Cardiac muscle cell (in vitro differentiated cells and primary cell): Measurements from ENCODE around the gene HDAC4. TPM values are rescaled to one million over a fixed set of nuclear protein-coding genes. Genes with fewer than 3 reads are reported as not detected.

Experiments
- DNase-seq, 2 donors: peaks; one replicate each; pipeline versions ENCODE4 v3.0.0 to v3.0.0-alpha.2; 2010 to 2017; ENCODE audit warnings: low read depth in 1 of 2, low spot score in 1 of 2
- H3K27ac ChIP-seq: fragments of 200-600 bp; sonication (generic); 2 replicates; pipeline ENCODE4 v1.5.1; 2016
- H3K27me3 ChIP-seq: fragments of 200-600 bp; sonication (generic); 2 replicates; pipeline ENCODE4 v1.6.0; 2016; ENCODE audit warnings: control low read depth
- H3K36me3 ChIP-seq: fragments of 200-600 bp; sonication (generic); 2 replicates; pipeline ENCODE4 v1.5.1; 2016; ENCODE audit warnings: control low read depth
- H3K4me1 ChIP-seq: fragments of 200-600 bp; sonication (generic); 2 replicates; pipeline ENCODE4 v1.8.1; 2017; ENCODE audit warnings: low read depth, mild to moderate bottlenecking, mixed run types
- H3K4me3 ChIP-seq: fragments of 200-600 bp; sonication (generic); 2 replicates; pipeline ENCODE4 v1.5.1; 2016; ENCODE audit warnings: mild to moderate bottlenecking
- H3K9me3 ChIP-seq: fragments of 200-600 bp; sonication (generic); 2 replicates; pipeline ENCODE4 v1.5.1; 2017; ENCODE audit warnings: low read depth, mild to moderate bottlenecking, control low read depth
- polyA plus RNA-seq: library from polyadenylated mRNA; unstranded; fragments of >200 nt; fragmentation: Nextera tagmentation; extraction: Ambion mirVana; gene quantifications from 2 replicates; pipeline ENCODE4 v1.2.1, GENCODE V29; 2016
- total RNA-seq: library from RNA; depleted of rRNA; stranded (reverse); fragments of >200 nt; gene quantifications from 2 replicates; pipeline ENCODE4 v1.2.3, GENCODE V29; 2016
- TF ChIP-seq, protein P1 (sequence below): IDR thresholded peaks from 2 replicates; pipeline ENCODE4 v1.5.1; 2012; ENCODE audit warnings: low read depth, mild to moderate bottlenecking, low read length

HDAC4 gene
- total and polyA plus RNA-seq, 2 experiments from 2014 or later, result 7.0 to 41.6 TPM

DNA sequence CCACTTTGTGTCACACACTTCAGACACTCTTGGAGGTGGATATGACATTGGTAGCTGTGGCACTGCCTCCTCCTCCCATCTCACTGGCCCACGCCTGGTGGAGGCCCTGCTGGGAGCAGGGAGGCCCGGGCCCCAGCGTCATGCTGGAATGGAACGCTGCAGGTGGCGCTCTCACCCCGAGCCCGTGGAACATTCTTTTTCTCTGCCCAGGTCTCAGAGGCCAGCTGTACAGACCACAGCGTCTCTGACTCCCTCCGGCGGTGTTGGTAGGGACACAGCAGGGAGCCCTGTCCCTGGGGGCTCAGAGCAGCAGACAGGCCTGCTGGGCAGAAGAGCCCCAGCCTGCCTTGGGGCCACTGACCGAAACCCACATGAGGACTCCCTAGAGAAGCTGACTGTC is 334.9 kb downstream of the HDAC4 start:
- H3K4me1 ChIP-seq, result no peaks in the 10 kb centered on the region
- no peaks in the 10 kb centered on the region for H3K27me3 ChIP-seq
- no peak for DNase-seq
- H3K9me3 ChIP-seq, result no peaks in the 10 kb centered on the region
- no peaks in the 10 kb centered on the region for H3K36me3 ChIP-seq
- no peak overlapping the region for H3K27ac ChIP-seq
- no peak overlapping the region for H3K4me3 ChIP-seq
- TF ChIP-seq, protein P1, sequence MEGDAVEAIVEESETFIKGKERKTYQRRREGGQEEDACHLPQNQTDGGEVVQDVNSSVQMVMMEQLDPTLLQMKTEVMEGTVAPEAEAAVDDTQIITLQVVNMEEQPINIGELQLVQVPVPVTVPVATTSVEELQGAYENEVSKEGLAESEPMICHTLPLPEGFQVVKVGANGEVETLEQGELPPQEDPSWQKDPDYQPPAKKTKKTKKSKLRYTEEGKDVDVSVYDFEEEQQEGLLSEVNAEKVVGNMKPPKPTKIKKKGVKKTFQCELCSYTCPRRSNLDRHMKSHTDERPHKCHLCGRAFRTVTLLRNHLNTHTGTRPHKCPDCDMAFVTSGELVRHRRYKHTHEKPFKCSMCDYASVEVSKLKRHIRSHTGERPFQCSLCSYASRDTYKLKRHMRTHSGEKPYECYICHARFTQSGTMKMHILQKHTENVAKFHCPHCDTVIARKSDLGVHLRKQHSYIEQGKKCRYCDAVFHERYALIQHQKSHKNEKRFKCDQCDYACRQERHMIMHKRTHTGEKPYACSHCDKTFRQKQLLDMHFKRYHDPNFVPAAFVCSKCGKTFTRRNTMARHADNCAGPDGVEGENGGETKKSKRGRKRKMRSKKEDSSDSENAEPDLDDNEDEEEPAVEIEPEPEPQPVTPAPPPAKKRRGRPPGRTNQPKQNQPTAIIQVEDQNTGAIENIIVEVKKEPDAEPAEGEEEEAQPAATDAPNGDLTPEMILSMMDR, result no peak

DNA sequence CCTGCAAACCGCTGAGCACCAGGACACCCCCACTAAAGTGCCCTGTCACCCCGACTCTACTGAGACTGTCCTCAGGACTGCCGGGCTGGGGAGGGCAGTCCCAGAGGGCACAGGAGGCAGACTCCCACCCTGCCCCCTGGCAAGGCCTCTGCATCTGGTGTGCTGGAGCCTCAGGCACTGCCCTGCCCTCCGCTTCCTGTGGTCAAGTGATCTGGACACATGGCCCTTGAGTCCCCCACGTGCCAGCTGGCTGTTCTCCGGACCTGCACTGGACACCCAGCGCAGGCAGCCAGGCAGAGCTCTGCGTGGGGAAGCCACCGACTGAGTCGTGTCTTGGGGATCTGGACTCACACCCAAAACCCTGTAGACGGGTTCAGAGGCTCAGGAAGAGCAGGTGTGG is 335.3 kb downstream of the HDAC4 start:
- no peak overlapping the region for H3K4me3 ChIP-seq
- H3K9me3 ChIP-seq, result no peaks in the 10 kb centered on the region
- no peaks in the 10 kb centered on the region for H3K36me3 ChIP-seq
- TF ChIP-seq, protein P1, result no peak
- DNase-seq, result no peak
- no peaks in the 10 kb centered on the region for H3K27me3 ChIP-seq
- no peaks in the 10 kb centered on the region for H3K4me1 ChIP-seq
- no peak overlapping the region for H3K27ac ChIP-seq

DNA sequence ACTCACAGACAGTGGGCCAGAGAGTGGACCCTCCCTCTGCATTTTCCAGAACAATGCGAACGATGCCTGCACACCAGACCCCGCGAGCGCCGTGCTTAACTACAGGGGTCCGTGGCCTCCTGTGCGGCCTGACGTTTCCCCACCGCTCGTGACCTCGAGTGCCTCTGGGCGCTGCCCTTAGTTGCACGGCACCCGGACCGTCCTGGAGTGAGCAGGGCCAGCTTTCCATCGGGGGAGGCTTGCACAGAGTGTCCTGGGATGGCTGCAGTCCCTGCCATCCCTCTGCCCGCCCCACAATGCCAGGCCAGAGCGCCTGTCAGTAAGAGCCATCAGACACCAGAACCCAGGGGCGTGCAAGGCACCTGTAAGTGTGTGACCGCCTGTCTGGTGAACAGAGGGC is 335.9 kb downstream of the HDAC4 start:
- Histone ChIP-seq H3K4me1 (no peaks in the 10 kb centered on the region), H3K9me3 (no peaks in the 10 kb centered on the region), H3K27me3 (no peaks in the 10 kb centered on the region), H3K4me3 (no peak overlapping the region), H3K27ac (no peak overlapping the region), H3K36me3 (no peaks in the 10 kb centered on the region)
- DNase-seq, result no peak
- TF ChIP-seq, protein P1, result no peak

DNA sequence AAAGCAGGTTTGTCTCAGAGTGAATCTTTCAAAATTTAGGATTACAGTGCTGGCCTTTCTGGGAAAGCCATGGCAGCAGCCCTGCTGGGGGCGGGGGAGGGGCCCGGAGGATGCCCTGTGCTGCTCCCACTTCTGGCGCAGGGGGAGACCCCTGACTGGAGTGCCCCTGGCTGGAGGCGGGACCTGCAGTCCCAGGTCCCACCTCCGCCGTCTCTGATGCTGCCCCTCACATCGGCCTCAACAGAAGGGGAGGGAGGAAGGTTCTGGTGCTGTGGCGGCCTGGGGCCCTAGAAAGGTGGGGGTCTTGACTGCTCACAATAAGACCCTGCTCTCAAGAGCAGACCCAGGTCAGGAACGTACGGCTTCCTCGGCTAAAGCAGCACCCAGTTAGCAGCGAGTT is 336.6 kb downstream of the HDAC4 start:
- no peak overlapping the region for H3K27ac ChIP-seq
- no peaks in the 10 kb centered on the region for H3K9me3 ChIP-seq
- no peaks in the 10 kb centered on the region for H3K27me3 ChIP-seq
- no peaks in the 10 kb centered on the region for H3K4me1 ChIP-seq
- H3K4me3 ChIP-seq, result no peak overlapping the region
- DNase-seq, result no peak
- TF ChIP-seq, protein P1, result no peak
- H3K36me3 ChIP-seq, result no peaks in the 10 kb centered on the region

DNA sequence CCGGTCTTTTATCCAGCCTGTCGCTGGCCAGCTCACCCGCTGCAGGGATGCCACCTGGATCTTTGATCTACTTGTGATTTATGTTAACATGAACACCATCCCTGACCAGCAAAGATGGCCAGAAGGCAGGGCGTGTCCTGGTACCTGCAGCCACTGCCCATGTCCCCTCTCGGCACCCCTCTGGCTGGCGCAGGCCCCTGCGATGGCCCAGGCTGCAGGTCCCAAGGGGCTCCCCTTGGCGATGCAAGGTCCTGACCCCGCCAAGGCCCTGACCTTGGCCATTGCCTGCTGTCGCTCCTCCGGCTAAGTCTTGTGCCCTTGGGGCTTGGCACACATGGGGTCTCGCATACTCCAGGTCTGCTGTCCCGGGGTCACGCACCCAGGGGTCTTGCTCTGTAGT is 338.1 kb downstream of the HDAC4 start:
- Histone ChIP-seq H3K27me3 (no peaks in the 10 kb centered on the region), H3K36me3 (no peaks in the 10 kb centered on the region), H3K9me3 (no peaks in the 10 kb centered on the region), H3K27ac (no peak overlapping the region), H3K4me1 (no peaks in the 10 kb centered on the region), H3K4me3 (no peak overlapping the region)
- no peak for DNase-seq
- TF ChIP-seq, protein P1, result no peak
